HepG2 (cell line): Measurements from ENCODE around the gene CRYZL1. TPM values are rescaled to one million over a fixed set of nuclear protein-coding genes. Genes with fewer than 3 reads are reported as not detected.
A peak's percentile ranks its signal among the peaks of the same experiment; 100 is the strongest.

Experiments
- ARID5B ChIP-seq: IDR thresholded peaks from 2 replicates; pipeline ENCODE4 v1.4.0; 2020; ENCODE audit warnings: mild to moderate bottlenecking, missing genetic modification reagents
- ETS1 ChIP-seq: sonication (generic); formaldehyde crosslinking; IDR thresholded peaks from 2 replicates; pipeline ENCODE4 v1.4.0; 2020; ENCODE audit warnings: missing genetic modification reagents
- ETV5 ChIP-seq: IDR thresholded peaks from 2 replicates; pipeline ENCODE4 v1.6.1; 2018; ENCODE audit warnings: missing biosample characterization, missing genetic modification reagents, inconsistent platforms, borderline replicate concordance
- HES4 ChIP-seq: sonication (generic); formaldehyde crosslinking; IDR thresholded peaks from 2 replicates; pipeline ENCODE4 v1.9.0; 2021; ENCODE audit warnings: mild to moderate bottlenecking, missing genetic modification reagents, borderline replicate concordance
- MAFF ChIP-seq: IDR thresholded peaks from 2 replicates; pipeline ENCODE4 v1.6.1; 2011; ENCODE audit warnings: low read depth, low read length, improper control_type of control experiment
- MNT ChIP-seq: fragments of 450-650 bp; IDR thresholded peaks from 2 replicates; pipeline ENCODE4 v1.6.1; 2016
- NCOA5 ChIP-seq: sonication (generic); formaldehyde crosslinking; IDR thresholded peaks from 2 replicates; pipeline ENCODE4 v1.4.0; 2020; ENCODE audit warnings: missing genetic modification reagents
- NR2F2 ChIP-seq: IDR thresholded peaks from 2 replicates; pipeline ENCODE4 v1.6.1; 2012; ENCODE audit warnings: low read depth, inconsistent platforms, borderline replicate concordance
- RBFOX2 ChIP-seq: fragments of 200-400 bp; formaldehyde crosslinking; IDR thresholded peaks from 2 replicates; pipeline ENCODE4 v1.6.1; 2017; ENCODE audit warnings: low read depth, mild to moderate bottlenecking, low read length
- YEATS4 ChIP-seq: sonication (generic); formaldehyde crosslinking; IDR thresholded peaks from 2 replicates; pipeline ENCODE4 v1.4.0; 2020; ENCODE audit warnings: missing genetic modification reagents, borderline replicate concordance
- ZBTB14 ChIP-seq: sonication (generic); formaldehyde crosslinking; IDR thresholded peaks from 2 replicates; pipeline ENCODE4 v1.4.0; 2020; ENCODE audit warnings: missing genetic modification reagents
- ZBTB2 ChIP-seq: sonication (generic); formaldehyde crosslinking; IDR thresholded peaks from 2 replicates; pipeline ENCODE4 v1.8.0; 2022; ENCODE audit warnings: low read depth, missing genetic modification reagents
- ZFY ChIP-seq: sonication (generic); formaldehyde crosslinking; IDR thresholded peaks from 2 replicates; pipeline ENCODE4 v1.4.0; 2020; ENCODE audit warnings: missing genetic modification reagents
- ZNF280D ChIP-seq: sonication (generic); formaldehyde crosslinking; IDR thresholded peaks from 2 replicates; pipeline ENCODE4 v1.5.1; 2020; ENCODE audit warnings: mild to moderate bottlenecking, missing genetic modification reagents
- ZNF773 ChIP-seq: sonication (generic); formaldehyde crosslinking; IDR thresholded peaks from 2 replicates; pipeline ENCODE4 v1.4.0; 2020; ENCODE audit warnings: missing genetic modification reagents, borderline replicate concordance
- polyA plus RNA-seq, 8 experiments: library from polyadenylated mRNA; depleted of rRNA in 3 of 8; stranded (reverse) in 7 of 8; unstranded in 1 of 8; fragments of >200 nt; fragmentation: Illumina TruSeq in 4 of 8; extraction: Trizol in 4 of 8; gene quantifications; 2 replicates each; pipeline versions ENCODE4 v1.2.1 to v1.2.3, GENCODE V29; 2011 to 2016; ENCODE audit warnings: low read depth in 4 of 8, missing spikeins in 1 of 8, mixed read lengths in 1 of 8; ENCODE audit not compliant: insufficient read depth in 1 of 8
- total RNA-seq, 5 experiments: library from RNA; depleted of rRNA; stranded (reverse); fragments of >200 nt; fragmentation: Illumina TruSeq; extraction: Trizol; gene quantifications; 2 replicates each; pipeline ENCODE4 v1.2.3, GENCODE V29; 2016; ENCODE audit warnings: low read depth in 1 of 5

CRYZL1 gene
- total and polyA plus RNA-seq, 2 of the 13 experiments (the other 11 are each of a cell fraction or from before 2014, with no cell fraction given): 20.3 to 27.7 TPM

- TF ChIP-seq ZBTB2 (CRISPR knock-in tag): no peak
- 0 out of 2 replicates have a peak, but pooled peaks have one; percentile 16 for TF ChIP-seq ARID5B
- TF ChIP-seq ZNF773: 0 out of 2 replicates have a peak, but pooled peaks have one; percentile 3
- TF ChIP-seq ETV5 (CRISPR knock-in tag): no peak
- peak; percentile 47 for TF ChIP-seq RBFOX2
- TF ChIP-seq ETS1 (CRISPR knock-in tag): no peak
- TF ChIP-seq ZFY (CRISPR knock-in tag): peak; percentile 25; the same call in 1 of the 2 replicates
- TF ChIP-seq ZNF280D (CRISPR knock-in tag): no peak
- TF ChIP-seq NCOA5 (CRISPR knock-in tag): no peak
- 0 out of 2 replicates have a peak, but pooled peaks have one; percentile 17 for TF ChIP-seq HES4 (CRISPR knock-in tag)
- TF ChIP-seq ZBTB14 (CRISPR knock-in tag): peak; percentile 55
- no peak for TF ChIP-seq NR2F2
- no peak for TF ChIP-seq MAFF
- TF ChIP-seq YEATS4 (CRISPR knock-in tag): 0 out of 2 replicates have a peak, but pooled peaks have one; percentile 1
- no peak for TF ChIP-seq MNT
Observed at GRCh38 chr21:33642896-33643657, 1.5 kb upstream of the CRYZL1 start (continued).
